Astrocyte (in vitro differentiated cells and primary cell): ENCODE data around the gene DDIAS. TPM values are rescaled to one million over a fixed set of nuclear protein-coding genes. Genes with fewer than 3 reads are reported as not detected.

Experiments
- DNase-seq: peaks from one replicate; pipeline ENCODE4 v3.0.0-alpha.2; 2010; ENCODE audit warnings: low read depth
- FAIRE-seq: peaks from 2 replicates; lab custom pipeline; 2011; peaks lifted over from hg19 to GRCh38; lab: Jason Lieb, UNC
- H2AFZ ChIP-seq: 2 replicates; pipeline ENCODE4 v1.6.0; 2012; ENCODE audit warnings: low read depth, low read length, inconsistent platforms
- H3K27ac ChIP-seq: 2 replicates; pipeline ENCODE4 v1.5.1; 2011; ENCODE audit warnings: low read depth, low read length, inconsistent platforms
- H3K27me3 ChIP-seq: 2 replicates; pipeline ENCODE4 v1.6.0; 2011; ENCODE audit warnings: low read length, inconsistent platforms; ENCODE audit not compliant: insufficient read depth
- H3K36me3 ChIP-seq: 2 replicates; pipeline ENCODE4 v1.5.1; 2011; ENCODE audit warnings: low read length, inconsistent platforms; ENCODE audit not compliant: insufficient read depth
- H3K4me1 ChIP-seq: 2 replicates; pipeline ENCODE4 v1.5.1; 2011; ENCODE audit warnings: low read length, inconsistent platforms; ENCODE audit not compliant: insufficient read depth
- H3K4me2 ChIP-seq: 2 replicates; pipeline ENCODE4 v1.6.0; 2012; ENCODE audit warnings: low read length, inconsistent platforms
- H3K4me3 ChIP-seq: 2 replicates; pipeline ENCODE4 v1.5.1; 2011; ENCODE audit warnings: low read depth, mild to moderate bottlenecking, low read length, inconsistent platforms; ENCODE audit not compliant: insufficient read depth
- H3K79me2 ChIP-seq: 2 replicates; pipeline ENCODE4 v1.6.0; 2012; ENCODE audit warnings: mild to moderate bottlenecking, low read length, inconsistent platforms; ENCODE audit not compliant: insufficient read depth
- H3K9ac ChIP-seq: 2 replicates; pipeline ENCODE4 v1.6.0; 2012; ENCODE audit warnings: mild to moderate bottlenecking, low read length, inconsistent platforms
- H3K9me3 ChIP-seq: 2 replicates; pipeline ENCODE4 v1.5.1; 2012; ENCODE audit warnings: low read depth, mild to moderate bottlenecking, low read length, inconsistent platforms; ENCODE audit not compliant: insufficient read depth
- H4K20me1 ChIP-seq: 2 replicates; pipeline ENCODE4 v1.6.0; 2012; ENCODE audit warnings: low read length, inconsistent platforms; ENCODE audit not compliant: insufficient read depth
- H3K27ac Mint-ChIP-seq: one replicate; pipeline ENCODE4 v1.8.0; 2021; ENCODE audit warnings: mild to moderate bottlenecking, mixed read lengths; ENCODE audit not compliant: unreplicated experiment
- H3K27me3 Mint-ChIP-seq: one replicate; pipeline ENCODE4 v1.8.0; 2021; ENCODE audit warnings: low read depth, mixed read lengths; ENCODE audit not compliant: unreplicated experiment
- H3K36me3 Mint-ChIP-seq: one replicate; pipeline ENCODE4 v1.8.0; 2021; ENCODE audit warnings: low read depth, mixed read lengths; ENCODE audit not compliant: unreplicated experiment
- H3K4me1 Mint-ChIP-seq: one replicate; pipeline ENCODE4 v1.8.0; 2021; ENCODE audit warnings: low read depth, mixed read lengths; ENCODE audit not compliant: unreplicated experiment
- H3K4me3 Mint-ChIP-seq: one replicate; pipeline ENCODE4 v1.8.0; 2021; ENCODE audit warnings: mild to moderate bottlenecking, moderate library complexity, mixed read lengths; ENCODE audit not compliant: unreplicated experiment
- H3K9me3 Mint-ChIP-seq: one replicate; pipeline ENCODE4 v1.8.0; 2021; ENCODE audit warnings: mild to moderate bottlenecking, mixed read lengths; ENCODE audit not compliant: unreplicated experiment
- EZH2 ChIP-seq: IDR thresholded peaks from 2 replicates; pipeline ENCODE4 v1.6.1; 2012; ENCODE audit warnings: mild to moderate bottlenecking, low read length, inconsistent platforms; ENCODE audit not compliant: insufficient read depth
- total RNA-seq: library from RNA; stranded (reverse); gene quantifications from 2 replicates; pipeline ENCODE4 v1.2.1, GENCODE V29; 2021
- TF ChIP-seq, protein P1 (sequence below): IDR thresholded peaks from 2 replicates; pipeline ENCODE4 v1.5.1; 2011; ENCODE audit warnings: low read depth, mild to moderate bottlenecking, inconsistent platforms, low read length, moderate library complexity; ENCODE audit not compliant: insufficient read depth

The DDIAS gene
- total RNA-seq, 1 donor from 2014 or later = 4.0 TPM

DNA sequence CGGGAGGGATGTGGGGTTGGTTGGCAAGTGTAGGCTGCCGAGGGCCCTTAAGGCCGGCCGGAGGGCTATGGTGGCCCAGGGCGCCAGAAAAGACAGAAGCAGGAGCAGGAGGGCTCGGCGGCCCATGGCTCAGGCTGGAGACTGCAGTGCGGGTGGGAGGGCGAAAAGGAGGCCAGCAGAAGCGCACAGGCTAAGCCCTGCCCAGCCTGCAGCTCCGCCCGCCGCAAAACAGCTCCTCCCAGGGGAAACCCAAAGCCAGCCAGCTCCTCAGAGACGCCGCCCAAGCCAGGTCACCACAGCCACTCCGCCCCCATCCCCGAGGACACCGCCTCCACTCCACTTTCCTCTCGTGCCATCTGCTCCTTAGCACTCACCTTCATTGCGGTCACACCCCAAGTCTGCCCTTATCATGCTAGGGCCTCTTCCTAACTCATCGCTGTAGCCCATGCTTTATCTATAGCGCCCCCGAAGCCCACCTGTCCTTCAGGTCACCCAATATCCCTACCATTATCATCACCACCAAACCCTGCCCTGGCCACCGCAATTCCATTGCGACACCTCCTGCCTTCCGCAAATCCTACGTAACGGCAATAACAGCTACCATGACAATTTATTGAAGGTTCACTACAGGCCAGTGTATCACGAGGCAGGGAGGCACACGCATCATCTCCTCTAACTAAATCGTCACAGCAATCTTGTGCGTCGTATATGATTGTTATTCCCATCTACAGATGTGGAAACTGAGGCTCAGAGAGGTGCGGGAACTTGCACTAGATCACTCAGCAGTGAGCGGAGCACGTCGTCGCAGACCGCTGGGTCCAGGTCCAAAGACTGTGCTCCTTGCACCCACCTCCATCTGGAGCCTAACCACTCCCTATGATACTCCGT is 1.0 kb upstream of the DDIAS start, which contains the start of gene PRCP:
Gene PRCP (minus strand): TSS at position 154 of the 888 bp plus-strand sequence. CDS start 28 bp downstream, at position 126.
- H3K9me3 Mint-ChIP-seq = peaks cover 4% of the 10 kb centered on the region
- Histone ChIP-seq H3K36me3 (no peaks in the 10 kb centered on the region), H3K4me3 (peak within 1 kb of the TSS; percentile 82), H3K4me2 (peak within 1 kb of the TSS; percentile 90), H3K9me3 (no peaks in the 10 kb centered on the region), H3K27ac (peak within 1 kb of the TSS; percentile 61), H3K9ac (peak within 1 kb of the TSS; percentile 84), H4K20me1 (peaks cover 3% of the 10 kb centered on the region), H3K4me1 (peaks cover 14% of the 10 kb centered on the region), H2AFZ (peak within 1 kb of the TSS; percentile 91), H3K79me2 (peaks cover 31% of the 10 kb centered on the region), H3K27me3 (no peaks in the 10 kb centered on the region)
- TF ChIP-seq EZH2 = no peak
- TF ChIP-seq, protein P1, sequence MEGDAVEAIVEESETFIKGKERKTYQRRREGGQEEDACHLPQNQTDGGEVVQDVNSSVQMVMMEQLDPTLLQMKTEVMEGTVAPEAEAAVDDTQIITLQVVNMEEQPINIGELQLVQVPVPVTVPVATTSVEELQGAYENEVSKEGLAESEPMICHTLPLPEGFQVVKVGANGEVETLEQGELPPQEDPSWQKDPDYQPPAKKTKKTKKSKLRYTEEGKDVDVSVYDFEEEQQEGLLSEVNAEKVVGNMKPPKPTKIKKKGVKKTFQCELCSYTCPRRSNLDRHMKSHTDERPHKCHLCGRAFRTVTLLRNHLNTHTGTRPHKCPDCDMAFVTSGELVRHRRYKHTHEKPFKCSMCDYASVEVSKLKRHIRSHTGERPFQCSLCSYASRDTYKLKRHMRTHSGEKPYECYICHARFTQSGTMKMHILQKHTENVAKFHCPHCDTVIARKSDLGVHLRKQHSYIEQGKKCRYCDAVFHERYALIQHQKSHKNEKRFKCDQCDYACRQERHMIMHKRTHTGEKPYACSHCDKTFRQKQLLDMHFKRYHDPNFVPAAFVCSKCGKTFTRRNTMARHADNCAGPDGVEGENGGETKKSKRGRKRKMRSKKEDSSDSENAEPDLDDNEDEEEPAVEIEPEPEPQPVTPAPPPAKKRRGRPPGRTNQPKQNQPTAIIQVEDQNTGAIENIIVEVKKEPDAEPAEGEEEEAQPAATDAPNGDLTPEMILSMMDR = no peak
- peak within 1 kb of the TSS; percentile 89 for H3K27ac Mint-ChIP-seq
- no peaks in the 10 kb centered on the region for H3K36me3 Mint-ChIP-seq
- peaks cover 5% of the 10 kb centered on the region for H3K4me1 Mint-ChIP-seq
- H3K4me3 Mint-ChIP-seq = peak within 1 kb of the TSS; percentile 100
- no peak for FAIRE-seq
- no peaks in the 10 kb centered on the region for H3K27me3 Mint-ChIP-seq
- peak; percentile 81 for DNase-seq

DNA sequence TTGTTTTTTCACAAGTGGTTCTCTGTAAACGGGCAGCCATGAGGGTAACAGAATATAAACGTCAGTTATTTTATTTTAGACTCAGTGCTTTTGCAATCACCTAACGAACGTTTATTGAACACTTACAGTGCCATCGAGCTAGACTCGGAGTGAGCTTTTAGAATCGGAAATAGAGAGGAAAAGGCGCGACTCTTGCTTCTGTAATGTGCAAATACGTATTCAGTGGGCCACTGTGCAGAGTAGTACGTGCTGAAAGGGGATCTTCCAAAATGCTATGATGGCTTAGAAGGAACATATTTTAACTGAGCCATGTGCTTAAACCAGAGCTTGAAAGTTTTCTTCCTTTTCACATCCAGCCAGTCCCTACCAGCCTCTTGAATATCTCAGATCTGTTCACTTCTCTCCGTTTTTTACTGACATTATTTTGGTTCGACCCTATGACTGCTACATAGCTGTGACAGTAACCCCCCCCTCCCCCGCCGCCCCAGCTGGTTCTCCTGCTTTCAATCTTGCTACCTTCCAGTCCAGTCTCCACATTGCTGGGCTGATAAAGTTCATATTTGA is 468 bp downstream of the DDIAS start:
- no peaks in the 10 kb centered on the region for H3K36me3 ChIP-seq
- no peaks in the 10 kb centered on the region for H3K36me3 Mint-ChIP-seq
- no peaks in the 10 kb centered on the region for H3K27me3 ChIP-seq
- H3K27me3 Mint-ChIP-seq = no peaks in the 10 kb centered on the region
- no peaks in the 10 kb centered on the region for H3K9me3 ChIP-seq
- DNase-seq (no peak), FAIRE-seq (no peak)
- H3K4me2 ChIP-seq = peak overlapping the region; percentile 90
- peak overlapping the region; percentile 100 for H3K4me3 Mint-ChIP-seq
- no peak overlapping the region for H3K27ac ChIP-seq
- peaks cover 6% of the 10 kb centered on the region for H3K4me1 Mint-ChIP-seq
- peaks cover 3% of the 10 kb centered on the region for H4K20me1 ChIP-seq
- no peaks in the 10 kb centered on the region for H3K9me3 Mint-ChIP-seq
- peak overlapping the region; percentile 84 for H3K9ac ChIP-seq
- TF ChIP-seq EZH2 = no peak
- TF ChIP-seq, protein P1 = no peak
- H3K4me1 ChIP-seq = peaks cover 14% of the 10 kb centered on the region
- peak overlapping the region; percentile 82 for H3K4me3 ChIP-seq
- H3K79me2 ChIP-seq = peaks cover 31% of the 10 kb centered on the region
- peak overlapping the region; percentile 91 for H2AFZ ChIP-seq
- H3K27ac Mint-ChIP-seq = no peak overlapping the region
